HG03442 (cell line): ENCODE measurements around the gene PCCA.
"Not testable (repeated sequence)": the region's sequence is repeated elsewhere in the genome, so short reads cannot be mapped to it uniquely, and the experiment has no call there.

Source experiments
- ATAC-seq: cut with Tn5 transposase; IDR thresholded peaks from one replicate; pipeline ENCODE4 v1.9.1; 2021; ENCODE audit warnings: mild to moderate bottlenecking, moderate library complexity; ENCODE audit not compliant: unreplicated experiment

Gene PCCA

DNA sequence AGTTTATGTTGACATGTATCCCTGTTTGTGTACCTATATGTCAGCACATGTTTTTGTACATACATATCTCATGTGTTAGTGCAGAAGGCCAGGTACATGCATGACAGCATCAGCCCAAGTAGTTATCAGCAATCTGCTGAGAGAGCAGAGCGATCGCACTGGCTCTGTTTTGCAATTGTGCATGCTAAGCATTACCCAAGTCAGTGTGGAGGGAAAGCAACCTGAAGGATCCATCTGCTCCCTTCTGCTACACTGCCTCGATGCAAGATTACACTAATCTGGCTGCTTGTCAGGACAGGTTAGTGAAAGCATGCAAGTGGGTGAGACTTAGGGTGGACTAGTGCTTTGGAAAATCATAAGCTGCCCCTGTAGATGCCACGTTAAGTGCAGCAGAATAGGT is 211.8 kb downstream of the PCCA start:
- no peak for ATAC-seq

DNA sequence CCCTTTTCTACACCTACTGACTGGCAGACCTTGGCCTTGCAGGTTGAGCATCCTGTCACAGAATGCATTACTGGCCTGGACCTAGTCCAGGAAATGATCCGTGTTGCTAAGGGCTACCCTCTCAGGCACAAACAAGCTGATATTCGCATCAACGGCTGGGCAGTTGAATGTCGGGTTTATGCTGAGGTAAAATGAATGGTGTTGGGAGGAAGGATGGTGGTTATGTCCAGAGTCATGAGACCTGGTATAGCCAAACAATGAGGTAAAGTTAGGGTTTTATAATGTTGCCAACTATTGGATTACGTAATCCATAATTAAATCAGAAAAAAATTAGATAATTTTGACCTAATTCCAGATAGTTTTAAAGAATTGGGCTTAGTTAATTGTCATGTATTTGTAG is 212.5 kb downstream of the PCCA start:
- no peak for ATAC-seq

DNA sequence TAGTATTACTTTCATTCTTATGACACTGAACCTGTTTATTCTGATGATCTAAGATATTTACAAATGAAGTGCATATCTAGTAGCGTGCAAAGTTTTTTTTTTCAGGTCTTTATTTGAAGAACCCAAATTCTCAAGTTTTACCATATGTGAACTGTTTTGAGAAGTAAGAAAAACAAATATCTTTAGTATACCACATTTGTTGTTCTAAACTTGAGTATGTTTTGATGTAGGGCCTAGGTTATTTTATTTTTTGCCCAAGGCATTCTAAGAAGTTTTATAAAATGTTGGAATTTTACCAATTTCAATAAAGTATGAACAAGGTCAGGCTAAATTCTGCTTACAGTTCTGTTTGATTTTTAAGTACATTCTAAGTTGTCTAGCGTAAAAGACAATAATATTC is 213.5 kb downstream of the PCCA start:
- ATAC-seq = no peak

DNA sequence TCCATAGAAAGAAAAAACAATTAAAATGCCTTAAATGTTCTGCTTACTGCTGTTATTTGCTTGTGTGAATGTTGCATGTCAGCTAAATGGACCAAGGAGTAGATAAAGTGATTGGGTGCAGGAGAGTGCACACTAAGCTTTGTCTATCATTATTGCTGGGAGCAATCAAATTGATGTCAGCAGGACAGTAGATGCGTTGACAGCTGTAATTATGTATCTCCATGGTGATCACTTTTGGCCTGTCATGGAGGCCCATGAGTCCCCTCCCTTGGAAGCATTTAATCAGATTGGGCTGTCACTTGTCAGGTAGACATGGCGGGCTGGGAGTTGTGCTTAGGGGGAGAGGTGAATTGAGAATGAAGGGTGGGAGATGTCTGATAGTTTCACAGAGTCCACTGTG is 215.3 kb downstream of the PCCA start:
- no peak for ATAC-seq

DNA sequence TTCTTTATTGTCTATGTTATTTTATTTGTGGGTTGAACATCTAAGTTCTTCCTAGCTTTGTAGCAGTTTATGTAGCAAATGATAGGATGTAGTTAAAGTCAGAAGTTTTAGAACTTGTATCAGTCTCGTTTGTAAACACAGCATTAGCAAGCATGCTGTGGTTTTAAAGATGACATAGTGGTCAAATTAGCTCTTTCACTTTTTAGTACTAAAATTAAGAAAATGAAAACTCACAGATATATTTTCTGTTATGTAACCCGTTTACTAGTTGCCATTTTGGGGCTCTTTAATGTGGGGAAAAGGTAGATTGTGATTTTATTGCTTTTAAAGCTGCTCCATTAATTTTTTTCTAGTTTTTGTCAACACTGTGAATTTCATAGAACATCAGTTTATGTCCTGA is 216.5 kb downstream of the PCCA start:
- no peak for ATAC-seq

DNA sequence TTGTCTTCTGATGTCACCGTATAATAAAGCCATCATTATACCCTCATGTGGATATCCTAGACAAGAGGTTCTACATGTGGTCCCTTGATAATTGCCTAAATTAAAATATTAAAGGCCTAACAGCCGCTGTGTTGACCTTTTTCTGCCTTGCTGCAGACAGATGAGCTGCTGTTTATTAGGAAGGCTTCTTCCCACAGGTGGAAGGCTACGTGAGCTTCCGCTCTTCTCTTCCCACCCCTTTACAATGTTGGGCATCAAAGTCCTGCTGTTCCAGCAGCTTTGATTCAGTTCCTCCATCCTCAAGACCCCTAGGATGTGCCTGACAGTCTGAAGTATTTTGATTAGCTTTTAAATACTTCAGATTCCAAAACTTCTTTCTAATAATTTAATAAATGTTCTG is 217.1 kb downstream of the PCCA start:
- ATAC-seq = no peak

DNA sequence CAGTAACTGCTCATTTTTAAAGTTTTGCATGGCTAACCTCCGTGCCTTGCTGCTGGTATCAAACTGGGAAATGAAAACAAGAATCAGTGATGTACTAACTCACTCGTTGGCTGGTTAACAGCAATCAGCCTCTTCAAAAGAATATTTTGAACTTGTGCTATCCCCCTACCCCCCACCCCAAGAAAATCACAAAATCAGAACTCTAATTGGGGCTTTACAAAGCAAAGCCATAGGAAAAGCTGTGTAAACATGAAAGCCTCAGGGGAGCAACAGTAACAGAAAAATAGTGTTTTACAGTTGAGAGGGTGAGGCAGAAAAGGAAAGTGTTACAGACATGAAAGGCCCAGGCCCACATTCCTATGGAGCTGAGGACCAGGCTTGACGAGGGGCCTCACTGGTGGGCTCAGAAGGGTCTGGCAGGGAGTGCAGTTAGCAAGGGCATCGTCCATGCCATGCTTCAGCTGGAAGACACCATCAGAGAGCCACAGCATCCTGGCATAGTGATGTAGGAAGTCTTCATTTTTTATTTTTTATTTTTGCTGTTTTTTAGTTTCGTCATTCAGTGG is 217.6 kb downstream of the PCCA start:
- ATAC-seq = no peak

DNA sequence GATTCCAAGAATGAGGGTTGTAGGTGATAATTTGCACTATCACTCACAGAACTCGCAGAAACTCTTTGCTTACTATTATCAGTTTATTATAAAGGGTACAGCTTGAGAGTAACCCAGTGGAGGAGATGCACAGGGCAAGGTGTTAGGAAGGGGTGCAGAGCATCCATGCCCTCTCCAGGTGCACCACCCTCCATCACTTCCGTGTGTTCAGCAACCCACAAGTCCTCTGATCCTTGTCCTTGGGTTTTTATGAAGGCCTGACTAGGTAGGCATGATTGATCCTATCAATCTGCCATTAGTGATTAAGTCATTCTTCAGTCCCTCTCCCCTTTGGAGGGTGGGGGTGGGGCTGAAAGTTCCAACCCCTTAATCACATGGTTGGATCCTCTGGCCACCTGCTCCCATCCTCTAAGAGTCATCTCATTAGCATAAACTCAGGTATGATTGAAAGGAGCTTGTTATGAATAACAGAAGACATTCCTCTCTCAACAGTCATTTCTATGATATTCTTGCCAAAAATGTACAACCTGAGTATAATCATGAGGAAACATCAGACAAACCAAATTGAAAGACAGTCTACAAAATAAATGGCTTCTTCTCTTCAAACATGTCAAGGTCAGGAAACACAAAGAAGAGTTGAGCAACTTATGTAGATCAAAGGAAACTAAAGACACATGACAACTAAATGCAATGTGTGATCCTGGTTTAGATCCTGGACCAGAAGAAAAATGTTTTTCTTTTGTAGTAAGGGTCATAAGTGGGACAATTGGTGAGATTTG is 225.4 kb downstream of the PCCA start:
- ATAC-seq = no peak

DNA sequence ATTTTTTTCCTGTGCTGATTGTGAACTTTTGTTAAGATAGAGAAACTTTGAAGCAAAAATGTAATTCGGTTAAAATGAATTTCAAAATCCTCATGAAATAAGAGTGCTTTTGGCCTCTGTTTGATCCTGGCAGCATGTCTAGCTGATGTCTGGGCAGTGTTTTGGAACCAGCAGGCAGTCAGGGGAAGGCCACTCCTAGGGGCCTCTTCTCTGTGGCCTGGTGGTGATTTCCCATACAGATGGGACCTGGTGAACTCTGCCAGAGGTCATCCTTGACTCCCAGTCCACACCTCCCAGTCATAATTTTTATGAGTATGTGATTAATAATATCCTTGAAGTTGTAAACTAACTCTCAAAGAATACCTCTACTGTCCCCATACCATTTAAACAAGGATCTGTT is 226.6 kb downstream of the PCCA start:
- ATAC-seq = no peak

DNA sequence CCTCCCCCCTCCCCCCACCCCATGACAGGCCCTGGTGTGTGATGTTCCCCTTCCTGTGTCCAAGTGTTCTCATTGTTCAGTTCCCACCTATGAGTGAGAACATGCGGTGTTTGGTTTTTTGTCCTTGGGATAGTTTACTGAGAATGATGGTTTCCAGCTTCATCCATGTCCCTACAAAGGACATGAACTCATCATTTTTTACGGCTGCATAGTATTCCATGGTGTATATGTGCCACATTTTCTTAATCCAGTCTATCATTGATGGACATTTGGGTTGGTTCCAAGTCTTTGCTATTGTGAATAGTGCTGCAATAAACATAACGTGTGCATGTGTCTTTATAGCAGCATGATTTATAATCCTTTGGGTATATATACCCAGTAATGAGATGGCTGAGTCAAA is 229.6 kb downstream of the PCCA start:
- not testable (repeated sequence) for ATAC-seq

DNA sequence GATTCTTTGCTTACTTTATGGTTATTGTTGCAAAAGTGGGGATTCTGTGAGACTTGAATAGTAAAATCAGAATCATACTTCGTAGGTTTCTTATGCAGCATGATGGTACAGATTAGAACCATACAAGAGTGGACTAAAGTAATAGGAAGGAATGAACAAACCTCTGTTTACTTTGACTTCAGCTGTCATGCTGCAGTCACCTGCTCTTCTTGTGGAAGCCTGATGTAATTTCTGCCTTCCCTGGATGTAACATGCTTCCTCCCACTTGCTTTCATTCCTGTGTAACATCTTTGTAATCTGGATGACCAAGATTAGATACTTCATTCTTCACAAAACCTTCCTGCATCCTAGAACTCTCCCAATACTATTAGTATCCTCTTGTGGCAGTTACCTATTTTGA is 235.0 kb downstream of the PCCA start:
- ATAC-seq = no peak

DNA sequence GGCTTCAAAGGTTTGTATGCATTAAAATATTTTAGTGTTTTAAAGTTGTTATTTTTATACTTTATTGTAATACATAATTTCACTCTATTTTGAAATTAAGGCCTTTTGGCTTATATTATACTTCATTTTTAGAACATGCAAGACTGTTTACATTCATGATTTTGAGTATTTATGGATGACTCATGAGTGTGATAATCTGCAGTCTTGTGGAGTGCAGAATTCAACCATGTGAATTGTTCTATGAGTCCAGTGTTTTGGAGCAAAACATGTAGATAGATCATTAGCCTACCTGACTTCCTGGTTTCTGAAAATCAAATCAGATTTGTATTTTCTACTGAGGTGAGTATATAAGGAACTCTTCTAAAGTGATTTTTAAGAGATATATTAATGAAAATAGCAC is 241.8 kb downstream of the PCCA start:
- no peak for ATAC-seq

DNA sequence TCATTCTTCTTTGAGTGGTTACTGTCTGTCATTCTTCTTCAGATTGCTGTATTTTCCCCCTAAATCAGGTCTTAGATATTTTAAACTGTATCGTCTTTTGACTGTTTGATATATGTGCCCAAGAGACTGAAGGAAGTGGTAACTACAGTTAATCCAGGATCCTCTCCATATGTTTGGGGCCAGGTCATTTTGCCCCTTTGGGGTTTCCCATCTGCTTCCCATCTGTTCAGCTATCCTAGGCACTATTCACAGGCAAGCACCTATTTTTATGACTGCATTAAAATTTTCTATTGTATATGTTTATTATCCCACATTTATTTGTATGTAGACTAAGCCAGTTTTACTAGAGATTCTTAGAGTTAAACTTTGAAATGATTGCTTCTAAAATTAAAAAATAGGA is 244.2 kb downstream of the PCCA start:
- no peak for ATAC-seq

DNA sequence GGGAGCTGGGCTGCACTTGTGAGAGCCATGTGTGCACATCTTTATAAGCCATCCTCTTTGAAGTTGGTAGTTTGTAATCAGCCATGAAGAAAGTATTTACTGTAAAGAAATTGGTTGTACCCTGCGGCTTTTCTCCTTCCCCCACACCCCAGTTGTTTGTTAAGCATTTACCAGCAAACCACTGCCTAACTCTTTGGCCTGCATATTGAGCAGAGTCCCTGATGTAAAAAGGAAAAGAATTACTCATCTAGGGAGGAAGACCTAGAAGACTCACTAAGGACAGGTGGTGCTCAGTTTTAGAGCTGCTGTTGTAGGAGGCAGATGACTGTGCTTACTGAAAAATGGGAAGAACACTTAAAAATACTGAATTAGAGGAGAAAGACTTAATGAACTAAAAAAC is 245.3 kb downstream of the PCCA start:
- no peak for ATAC-seq

DNA sequence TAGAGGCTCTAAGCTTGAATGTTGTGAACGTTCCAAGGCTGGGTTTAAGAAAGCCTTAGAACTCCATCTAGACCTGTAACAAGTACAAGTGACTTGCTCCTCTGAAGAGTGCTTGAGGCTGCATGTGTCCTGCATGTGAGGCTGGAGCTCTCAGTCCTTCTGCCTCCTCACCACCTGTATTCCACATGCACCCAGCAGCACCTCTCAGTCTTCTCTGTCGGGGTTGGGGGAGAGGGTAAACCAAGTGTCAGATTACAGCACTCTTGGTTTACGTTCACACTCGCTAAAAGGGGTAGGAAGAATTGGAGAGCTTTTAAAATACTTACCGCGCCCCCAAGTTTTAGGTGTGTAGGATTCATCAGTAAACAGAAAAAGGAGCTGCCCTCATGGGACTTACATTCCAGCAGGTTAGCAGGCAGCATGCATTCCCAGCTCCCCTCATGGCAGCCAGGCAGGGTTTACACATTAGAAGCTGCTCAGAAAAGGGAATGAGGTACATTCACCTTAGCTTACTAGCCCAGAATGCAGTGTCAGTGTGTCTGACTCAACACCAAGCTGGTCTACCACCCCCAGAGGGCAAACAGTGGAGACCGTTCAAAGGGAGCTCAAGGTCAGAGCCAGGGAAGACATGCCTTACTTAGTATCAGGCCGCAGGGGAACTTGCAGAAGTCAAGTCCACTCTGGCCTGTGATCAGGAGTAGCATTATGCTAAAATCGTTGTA is 248.1 kb downstream of the PCCA start:
- no peak for ATAC-seq

DNA sequence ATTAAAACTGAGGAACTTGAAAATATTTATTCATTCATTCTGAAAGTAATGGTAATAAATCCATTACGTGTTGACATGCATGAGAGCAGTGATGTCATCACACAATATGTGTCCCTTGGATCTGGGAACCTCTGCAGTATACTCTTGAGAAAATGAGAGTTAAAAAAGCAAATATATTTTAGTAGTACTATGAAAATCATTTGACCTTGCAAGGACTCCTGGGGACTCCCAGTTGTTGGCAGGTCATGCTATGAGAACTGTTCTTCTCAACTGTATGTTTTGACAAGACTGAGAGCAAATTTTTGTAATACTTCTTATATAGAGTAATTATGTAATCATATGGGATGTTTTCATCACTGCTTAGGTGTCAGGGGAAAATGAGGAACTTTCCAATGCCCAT is 249.4 kb downstream of the PCCA start:
- no peak for ATAC-seq

DNA sequence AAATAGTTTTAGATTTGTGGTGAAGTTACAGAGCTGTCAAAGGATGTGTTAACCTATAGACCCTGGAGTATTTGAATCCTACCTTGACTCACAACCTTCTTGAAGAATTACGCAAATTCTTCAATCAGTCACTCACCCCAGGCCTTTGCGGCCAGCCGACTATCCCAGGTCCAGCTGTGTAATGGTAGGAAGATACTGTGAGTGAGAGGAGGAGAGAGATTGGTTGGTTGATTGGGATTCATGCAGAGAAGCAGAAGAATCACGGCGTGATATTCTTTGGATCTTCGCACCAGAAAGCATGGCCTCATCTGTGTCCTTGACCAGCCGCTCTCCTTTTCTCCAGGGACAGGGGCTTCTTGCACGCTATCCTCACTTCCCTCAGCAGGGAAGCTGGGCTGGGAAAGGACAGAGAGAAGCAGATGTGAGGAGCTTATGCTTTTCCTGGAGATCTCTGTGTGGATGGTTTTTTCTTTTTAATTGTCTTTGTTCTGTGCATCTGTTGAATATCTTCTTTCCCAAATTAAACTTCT is 250.6 kb downstream of the PCCA start:
- no peak for ATAC-seq

DNA sequence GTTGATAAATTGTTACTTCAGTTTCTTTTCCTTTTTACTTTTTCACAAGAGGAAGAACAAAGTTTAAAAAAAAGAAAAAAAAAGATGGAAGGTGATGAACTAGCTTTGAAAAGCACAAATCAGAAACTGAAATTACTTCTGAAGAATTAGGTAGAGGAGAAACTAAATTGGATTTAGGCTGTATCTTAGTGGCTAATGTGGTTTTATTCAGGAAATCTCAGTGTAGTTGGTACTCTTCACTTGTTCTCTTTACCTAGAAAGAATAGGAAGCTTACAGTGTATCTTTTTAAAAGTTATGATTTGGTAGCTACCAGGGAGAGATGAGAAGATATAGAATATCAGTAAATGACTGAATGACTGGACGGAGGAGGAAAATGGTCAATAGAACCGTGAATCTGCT is 252.0 kb downstream of the PCCA start:
- no peak for ATAC-seq

DNA sequence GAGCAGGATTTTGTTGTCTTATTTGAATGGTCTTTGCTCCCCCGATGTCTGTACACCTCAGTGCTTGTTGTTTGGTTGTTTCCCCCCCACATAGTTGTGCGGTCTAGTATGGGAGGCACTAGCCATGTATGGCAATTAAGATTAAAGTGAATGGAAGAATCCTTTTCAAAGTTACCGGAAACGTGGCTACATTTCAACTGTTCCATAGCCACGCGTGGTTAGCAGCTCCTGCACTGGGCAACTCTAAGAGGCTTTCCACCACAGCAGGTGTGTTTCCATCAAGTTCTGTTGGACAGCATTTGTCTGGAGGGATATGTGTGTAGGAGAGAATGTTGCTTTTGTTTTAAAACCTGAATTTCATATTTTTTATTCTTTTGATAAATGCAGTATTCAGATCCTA is 252.4 kb downstream of the PCCA start:
- ATAC-seq = no peak

DNA sequence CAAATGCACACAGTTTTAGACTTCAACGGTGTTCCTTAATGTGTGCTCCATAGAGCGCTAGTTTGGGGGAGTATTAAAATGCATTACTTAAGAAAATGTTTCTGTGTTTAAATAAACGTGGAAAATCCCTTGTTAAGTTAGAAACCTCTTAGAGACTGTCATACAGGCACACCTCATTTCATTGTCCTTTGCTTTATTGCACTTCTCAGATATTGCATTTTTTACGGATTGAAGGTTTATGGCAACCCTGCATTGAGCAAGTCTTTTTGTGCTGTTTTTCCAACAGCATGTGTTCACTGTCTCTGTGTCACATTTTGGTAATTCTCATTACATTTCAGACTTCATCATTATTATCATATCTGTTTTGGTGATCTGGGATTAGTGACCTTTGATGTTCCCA is 255.7 kb downstream of the PCCA start:
- ATAC-seq = no peak

DNA sequence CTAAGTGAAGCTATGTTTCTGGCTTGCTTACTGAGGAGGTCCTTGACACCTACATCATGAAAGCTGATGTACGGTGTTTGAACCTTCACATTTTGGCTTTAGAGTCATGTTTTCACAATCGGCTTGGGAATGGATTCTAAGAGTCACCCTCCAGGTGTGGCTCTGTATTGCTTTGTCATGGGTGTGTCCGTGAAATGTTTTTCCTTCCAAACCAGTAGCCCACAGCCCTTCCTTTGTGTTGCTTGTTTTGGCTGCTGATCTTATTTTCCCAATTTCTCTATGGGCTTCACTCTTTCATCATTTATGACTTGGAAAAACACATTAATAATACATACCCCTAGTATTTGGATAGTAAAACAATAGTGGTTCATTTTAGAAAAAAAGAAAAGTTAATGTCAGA is 259.1 kb downstream of the PCCA start:
- no peak for ATAC-seq

DNA sequence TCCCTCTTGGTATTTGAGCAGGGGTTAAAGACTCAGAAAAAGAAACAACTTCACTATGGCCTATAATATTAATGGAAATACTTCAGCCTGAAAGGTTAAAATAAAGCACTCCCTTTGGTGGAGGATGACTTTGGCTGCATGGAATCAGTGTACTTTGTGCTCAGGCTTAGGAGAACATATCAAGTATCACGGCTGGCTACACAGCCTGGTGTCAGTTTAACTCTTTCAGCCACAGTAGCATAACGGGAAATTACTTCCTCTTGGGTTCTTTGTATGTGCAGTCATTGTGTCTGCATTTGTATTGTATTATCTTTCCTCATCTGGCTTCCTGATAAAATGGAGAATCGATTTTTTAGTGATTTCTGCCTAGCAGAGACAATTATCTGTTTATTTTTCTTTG is 260.7 kb downstream of the PCCA start:
- no peak for ATAC-seq
